GM21526 (cell line): Measurements from ENCODE around the gene USP48.

ENCODE experiments used
- ATAC-seq: cut with Tn5 transposase; IDR thresholded peaks from one replicate; pipeline ENCODE4 v1.9.1; 2021; ENCODE audit warnings: moderate library complexity; ENCODE audit not compliant: unreplicated experiment, low FRiP score

USP48 gene

DNA sequence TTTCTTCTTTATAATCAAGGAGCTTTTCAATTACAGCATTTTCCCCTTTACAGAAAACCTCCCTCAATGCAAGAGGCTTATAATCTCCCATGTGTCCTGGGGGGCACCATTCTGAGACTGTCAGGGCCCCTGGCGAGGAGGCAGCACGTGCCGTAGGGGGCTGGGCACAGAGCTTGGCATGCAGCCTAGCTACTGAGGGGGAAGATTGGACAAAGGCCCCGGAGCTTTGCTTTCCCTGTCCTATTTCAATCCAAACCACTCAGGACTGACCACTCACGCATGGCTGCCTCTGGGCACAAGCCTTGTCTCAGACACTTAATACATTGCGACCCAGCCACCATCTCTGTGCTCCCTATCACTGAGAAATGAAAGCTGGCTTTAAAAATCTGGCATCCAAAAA is 111.0 kb downstream of the USP48 start:
- no peak for ATAC-seq

GRCh38 chr1:21670956-21671902 is 111.7 kb downstream of the USP48 start:
- no peak for ATAC-seq

- ATAC-seq: no peak
Measured at GRCh38 chr1:21670059-21670881, 112.7 kb downstream of the USP48 start.

GRCh38 chr1:21669258-21670058 is 113.5 kb downstream of the USP48 start, which contains the start of gene RAP1GAP:
Gene RAP1GAP (minus strand): TSS chr1:21669357. CDS start chr1:21620032, 49,325 bp downstream.
- no peak for ATAC-seq

GRCh38 chr1:21668951-21669257 is 114.0 kb downstream of the USP48 start:
- no peak for ATAC-seq

GRCh38 chr1:21668232-21668950 is 114.6 kb downstream of the USP48 start:
- ATAC-seq: no peak

- no peak for ATAC-seq
Measured at GRCh38 chr1:21667348-21668231, 115.4 kb downstream of the USP48 start.

- no peak for ATAC-seq
Measured at GRCh38 chr1:21666576-21667320, 116.2 kb downstream of the USP48 start.

GRCh38 chr1:21665711-21666575 is 117.0 kb downstream of the USP48 start:
- no peak for ATAC-seq

- no peak for ATAC-seq
Measured at GRCh38 chr1:21664806-21665588, 118.0 kb downstream of the USP48 start.

- ATAC-seq: no peak
Measured at GRCh38 chr1:21663951-21664805, 118.8 kb downstream of the USP48 start.

DNA sequence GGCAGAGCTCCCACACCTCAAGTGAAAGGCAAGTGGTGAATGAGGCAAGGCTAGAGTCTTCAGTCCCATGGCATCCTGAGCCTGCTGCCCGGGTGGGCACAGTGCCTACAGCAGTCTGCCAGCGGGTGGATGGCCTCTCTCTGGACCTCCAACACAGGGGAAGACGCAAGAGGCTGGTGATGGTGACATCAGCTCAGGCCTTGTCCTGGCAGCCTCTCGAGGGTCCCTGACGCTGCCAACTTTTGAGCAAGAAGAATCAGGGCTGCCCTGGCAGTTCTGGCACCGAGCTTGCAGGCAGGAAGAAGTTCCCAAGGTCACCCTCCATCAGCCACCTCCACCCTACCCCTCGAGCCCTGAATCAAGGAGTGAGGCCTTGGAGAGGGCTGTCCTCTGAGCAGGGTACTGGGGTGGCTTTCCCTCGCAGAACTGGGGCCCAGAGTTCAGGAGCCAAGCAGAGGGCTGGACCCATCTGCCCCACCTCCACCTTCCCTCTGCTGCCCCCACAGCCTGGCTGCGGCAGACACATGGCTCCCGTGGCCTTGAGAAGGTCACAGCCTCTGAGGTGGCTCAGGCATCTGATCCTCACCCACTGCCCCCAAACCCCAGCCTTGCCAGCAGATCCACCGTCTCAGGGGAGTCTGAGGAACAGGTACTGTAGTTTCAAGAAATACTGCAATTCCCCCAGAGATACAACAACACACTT is 119.5 kb downstream of the USP48 start:
- ATAC-seq: no peak

GRCh38 chr1:21662426-21663247 is 120.3 kb downstream of the USP48 start:
- ATAC-seq: no peak

DNA sequence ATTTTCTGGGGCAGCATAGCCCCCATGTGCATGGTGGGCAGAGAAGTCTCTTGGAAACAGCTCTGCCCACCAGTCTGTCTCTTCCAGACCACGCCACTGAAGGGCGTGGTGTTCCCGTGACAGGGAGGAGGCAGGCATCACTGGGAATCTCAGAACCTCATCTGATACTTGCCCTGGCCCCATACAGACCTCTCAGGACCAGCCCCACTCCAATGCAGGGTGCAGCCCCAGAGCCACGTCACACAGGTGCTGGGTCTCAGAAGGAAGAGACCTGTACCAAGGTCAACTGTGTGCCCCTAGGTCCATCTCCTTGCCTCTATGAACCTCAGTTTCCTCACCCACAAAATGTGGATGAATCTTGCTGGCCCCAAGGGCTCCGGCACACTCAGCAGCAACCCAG is 121.1 kb downstream of the USP48 start:
- ATAC-seq: no peak
